MM.1S (cell line): ENCODE data around the gene CTNNBL1.

Experiments
- DNase-seq: peaks from one replicate; pipeline ENCODE4 v3.0.0-alpha.2; 2015
- H2AFZ ChIP-seq: fragments of 300-600 bp; sonication (generic); 2 replicates; pipeline ENCODE4 v1.6.0; 2016; ENCODE audit warnings: antibody characterized with exemption, low read length
- H3F3A ChIP-seq: fragments of 300-600 bp; sonication (generic); 2 replicates; pipeline ENCODE4 v1.6.1; 2016; ENCODE audit warnings: mild to moderate bottlenecking, antibody characterized with exemption, low read length, moderate library complexity, mixed read lengths; ENCODE audit not compliant: insufficient read depth
- H3K27ac ChIP-seq: fragments of 300-600 bp; sonication (generic); 2 replicates; pipeline ENCODE4 v1.5.1; 2016; ENCODE audit warnings: mild to moderate bottlenecking, low read length
- H3K27me3 ChIP-seq: fragments of 300-600 bp; sonication (generic); replicated peaks from 2 replicates; pipeline ENCODE4 v1.6.0; 2016; ENCODE audit warnings: low read length; ENCODE audit not compliant: insufficient read depth
- H3K36me3 ChIP-seq: fragments of 300-600 bp; sonication (generic); replicated peaks from 2 replicates; pipeline ENCODE4 v1.6.1; 2016; ENCODE audit warnings: mild to moderate bottlenecking, low read length, mixed read lengths; ENCODE audit not compliant: insufficient read depth
- H3K4me1 ChIP-seq: fragments of 300-600 bp; sonication (generic); 2 replicates; pipeline ENCODE4 v1.6.1; 2016; ENCODE audit warnings: low read length, mixed read lengths
- H3K4me2 ChIP-seq: fragments of 300-600 bp; sonication (generic); 2 replicates; pipeline ENCODE4 v1.6.0; 2016; ENCODE audit warnings: low read depth, low read length
- H3K4me3 ChIP-seq: fragments of 300-600 bp; sonication (generic); 2 replicates; pipeline ENCODE4 v1.5.1; 2016; ENCODE audit warnings: low read length, mixed read lengths
- H3K79me2 ChIP-seq: fragments of 300-600 bp; sonication (generic); 2 replicates; pipeline ENCODE4 v1.6.1; 2016; ENCODE audit warnings: mixed run types, low read length, mixed read lengths
- H3K9ac ChIP-seq: fragments of 300-600 bp; sonication (generic); 2 replicates; pipeline ENCODE4 v1.6.1; 2016; ENCODE audit warnings: low read length, mixed read lengths
- H3K9me2 ChIP-seq: fragments of 300-600 bp; sonication (generic); replicated peaks from 2 replicates; pipeline ENCODE4 v1.6.1; 2016; ENCODE audit warnings: mild to moderate bottlenecking, low read length, mixed read lengths; ENCODE audit not compliant: insufficient read depth
- H3K9me3 ChIP-seq: fragments of 300-600 bp; sonication (generic); replicated peaks from 2 replicates; pipeline ENCODE4 v1.6.1; 2016; ENCODE audit warnings: mild to moderate bottlenecking, low read length, mixed read lengths; ENCODE audit not compliant: insufficient read depth
- H4K20me1 ChIP-seq: fragments of 300-600 bp; sonication (generic); 2 replicates; pipeline ENCODE4 v1.6.1; 2016; ENCODE audit warnings: mild to moderate bottlenecking, low read length, moderate library complexity, mixed read lengths; ENCODE audit not compliant: insufficient read depth
- CTCF ChIP-seq: fragments of 300-600 bp; sonication (generic); IDR thresholded peaks from 2 replicates; pipeline ENCODE4 v1.5.1; 2016; ENCODE audit warnings: antibody characterized with exemption, low read length, mixed read lengths
- EZH2 ChIP-seq: fragments of 300-600 bp; sonication (generic); optimal IDR thresholded peaks from 2 replicates; pipeline ENCODE3; 2017; ENCODE audit warnings: low read depth, mild to moderate bottlenecking, antibody characterized with exemption, low read length, mixed read lengths
- EZH2phosphoT487 ChIP-seq: fragments of 300-600 bp; sonication (generic); IDR thresholded peaks from 2 replicates; pipeline ENCODE4 v1.6.1; 2018; ENCODE audit warnings: antibody characterized with exemption, low read length

The CTNNBL1 gene

GRCh38 chr20:37810027-37810426 lies 116.2 kb downstream of the CTNNBL1 start:
- Histone ChIP-seq H3K4me3 (no peak overlapping the region), H3K9me2 (no peaks in the 10 kb centered on the region), H3K9me3 (no peaks in the 10 kb centered on the region), H3K36me3 (no peaks in the 10 kb centered on the region), H3F3A (no peaks in the 10 kb centered on the region), H3K4me2 (no peak overlapping the region), H3K9ac (no peak overlapping the region), H4K20me1 (no peaks in the 10 kb centered on the region), H3K27me3 (no peaks in the 10 kb centered on the region), H2AFZ (no peak overlapping the region), H3K27ac (no peak overlapping the region), H3K79me2 (no peaks in the 10 kb centered on the region), H3K4me1 (no peaks in the 10 kb centered on the region)
- no peak for DNase-seq
- TF ChIP-seq CTCF: no peak
- no peak for TF ChIP-seq EZH2phosphoT487
- no peak for TF ChIP-seq EZH2

- Histone ChIP-seq H3K36me3 (no peaks in the 10 kb centered on the region), H3K27me3 (no peaks in the 10 kb centered on the region), H3K9ac (no peak overlapping the region), H3K79me2 (no peaks in the 10 kb centered on the region), H3K4me2 (no peak overlapping the region), H3K4me1 (no peaks in the 10 kb centered on the region), H3K9me3 (no peaks in the 10 kb centered on the region), H3F3A (no peaks in the 10 kb centered on the region), H2AFZ (no peak overlapping the region), H4K20me1 (no peaks in the 10 kb centered on the region), H3K4me3 (no peak overlapping the region), H3K27ac (no peak overlapping the region), H3K9me2 (no peaks in the 10 kb centered on the region)
- no peak for DNase-seq
- TF ChIP-seq EZH2 (no peak), CTCF (no peak), EZH2phosphoT487 (no peak)
Observed at GRCh38 chr20:37816003-37816402, 122.2 kb downstream of the CTNNBL1 start.

- Histone ChIP-seq H2AFZ (no peak overlapping the region), H3K9me3 (no peaks in the 10 kb centered on the region), H3K4me3 (no peak overlapping the region), H3K4me1 (no peaks in the 10 kb centered on the region), H3K9ac (no peak overlapping the region), H3K27ac (no peak overlapping the region), H3F3A (no peaks in the 10 kb centered on the region), H3K4me2 (no peak overlapping the region), H3K9me2 (no peaks in the 10 kb centered on the region), H4K20me1 (no peaks in the 10 kb centered on the region), H3K36me3 (no peaks in the 10 kb centered on the region), H3K79me2 (no peaks in the 10 kb centered on the region), H3K27me3 (no peaks in the 10 kb centered on the region)
- no peak for DNase-seq
- no peak for TF ChIP-seq EZH2
- TF ChIP-seq CTCF: no peak
- TF ChIP-seq EZH2phosphoT487: no peak
Observed at GRCh38 chr20:37816726-37817125, 122.9 kb downstream of the CTNNBL1 start.
